ENCODE data around the gene NR2C1.
"Not testable (repeated sequence)": the region's sequence is repeated elsewhere in the genome, so short reads cannot be mapped to it uniquely, and the experiment has no call there.

DNA sequence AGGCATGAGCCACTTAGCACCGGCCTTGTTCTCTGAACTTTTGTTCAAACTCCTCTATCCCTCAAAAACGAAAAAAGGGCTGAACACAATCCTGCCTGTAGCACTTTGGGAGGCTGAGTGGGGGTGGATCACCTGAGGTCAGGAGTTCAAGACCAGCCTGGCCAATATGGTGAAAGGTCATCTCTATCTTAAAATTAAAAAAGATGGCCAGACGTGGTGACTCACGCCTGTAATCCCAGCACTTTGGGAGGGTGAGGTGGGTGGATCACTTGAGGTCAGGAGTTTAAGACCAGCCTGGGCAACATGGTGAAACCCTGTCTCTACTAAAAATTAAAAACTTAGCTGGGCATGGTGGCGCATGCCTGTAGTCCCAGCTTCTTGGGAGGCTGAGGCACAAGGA is 28.5 kb upstream of the NR2C1 start:
- TF ChIP-seq, protein P1, sequence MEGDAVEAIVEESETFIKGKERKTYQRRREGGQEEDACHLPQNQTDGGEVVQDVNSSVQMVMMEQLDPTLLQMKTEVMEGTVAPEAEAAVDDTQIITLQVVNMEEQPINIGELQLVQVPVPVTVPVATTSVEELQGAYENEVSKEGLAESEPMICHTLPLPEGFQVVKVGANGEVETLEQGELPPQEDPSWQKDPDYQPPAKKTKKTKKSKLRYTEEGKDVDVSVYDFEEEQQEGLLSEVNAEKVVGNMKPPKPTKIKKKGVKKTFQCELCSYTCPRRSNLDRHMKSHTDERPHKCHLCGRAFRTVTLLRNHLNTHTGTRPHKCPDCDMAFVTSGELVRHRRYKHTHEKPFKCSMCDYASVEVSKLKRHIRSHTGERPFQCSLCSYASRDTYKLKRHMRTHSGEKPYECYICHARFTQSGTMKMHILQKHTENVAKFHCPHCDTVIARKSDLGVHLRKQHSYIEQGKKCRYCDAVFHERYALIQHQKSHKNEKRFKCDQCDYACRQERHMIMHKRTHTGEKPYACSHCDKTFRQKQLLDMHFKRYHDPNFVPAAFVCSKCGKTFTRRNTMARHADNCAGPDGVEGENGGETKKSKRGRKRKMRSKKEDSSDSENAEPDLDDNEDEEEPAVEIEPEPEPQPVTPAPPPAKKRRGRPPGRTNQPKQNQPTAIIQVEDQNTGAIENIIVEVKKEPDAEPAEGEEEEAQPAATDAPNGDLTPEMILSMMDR (IDR thresholded peaks at IDR 0.05): not testable (repeated sequence)
- TF ChIP-seq POLR2A (IDR thresholded peaks at IDR 0.05): not testable (repeated sequence)

All from body of pancreas (tissue), 4 donors.